ENCODE results near the gene PSAT1.

Gene PSAT1

GRCh38 chr9:78371981-78372380, 75.1 kb downstream of the PSAT1 start:
- no peak for TF ChIP-seq CTCF (conservative IDR thresholded peaks at IDR 0.05)
- H3K27ac ChIP-seq: peak overlapping the region; percentile 73
